SK-N-DZ (cell line): ENCODE measurements around the gene DMC1.
"Not testable (repeated sequence)": the region's sequence is repeated elsewhere in the genome, so short reads cannot be mapped to it uniquely, and the experiment has no call there.

ENCODE experiments used
- DNase-seq: peaks from one replicate; pipeline ENCODE4 v3.0.0-alpha.2; 2015; ENCODE audit warnings: low spot score

The DMC1 gene

GRCh38 chr22:38470179-38470578 lies 99.8 kb downstream of the DMC1 start:
- not testable (repeated sequence) for DNase-seq

GRCh38 chr22:38469306-38469781 lies 100.6 kb downstream of the DMC1 start:
- no peak for DNase-seq
